ENCODE measurements around the gene MDM2. TPM values are rescaled to one million over a fixed set of nuclear protein-coding genes. Genes with fewer than 3 reads are reported as not detected.

Gene MDM2
- total RNA-seq, 1 experiment from 2014 or later: 95.2 TPM

DNA sequence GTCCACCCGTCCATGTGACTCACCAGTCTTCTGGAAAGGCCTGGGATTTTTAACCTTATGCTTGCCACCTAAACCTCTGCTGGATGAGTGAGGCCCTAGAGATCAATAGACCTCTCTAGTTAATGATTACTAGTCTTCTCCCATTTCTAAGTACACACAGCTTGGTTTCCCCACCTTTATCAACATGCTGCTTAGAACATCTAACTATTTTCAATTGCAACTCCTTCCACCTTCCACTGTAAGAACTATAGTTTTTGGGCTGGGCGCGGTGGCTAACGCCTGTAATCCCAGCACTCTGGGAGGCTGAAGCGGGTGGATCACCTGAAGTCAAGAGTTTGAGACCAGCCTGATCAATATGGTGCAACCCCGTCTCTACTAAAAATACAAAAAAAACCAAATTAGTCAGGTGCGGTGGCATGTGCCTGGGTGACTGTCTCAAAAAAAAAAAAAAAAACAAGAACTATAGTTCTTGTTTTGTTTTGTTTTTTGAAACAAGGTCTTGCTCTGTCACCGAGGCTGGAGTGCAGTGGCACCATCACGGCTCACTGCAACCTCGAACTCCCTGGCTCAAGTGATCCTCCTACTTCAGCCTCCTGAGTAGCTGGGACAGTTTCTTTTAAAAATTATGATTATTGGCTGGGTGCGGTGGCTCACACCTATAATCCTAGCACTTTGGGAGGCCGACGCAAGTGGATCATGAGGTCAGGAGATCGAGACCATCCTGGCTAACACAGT, 18.7 kb upstream of the MDM2 start:
- Histone ChIP-seq H3K9me3 (ENCODE audit: insufficient read depth, low read depth) (no peaks in the 10 kb centered on the region), H3K36me3 (ENCODE audit: low read depth) (no peaks in the 10 kb centered on the region), H4K20me1 (ENCODE audit: insufficient read depth) (no peaks in the 10 kb centered on the region), H2AFZ (no peak overlapping the region), H3K79me2 (ENCODE audit: low read depth) (no peaks in the 10 kb centered on the region), H3K4me1 (replicated peaks; ENCODE audit: insufficient read depth) (peaks cover 9% of the 10 kb centered on the region), H3K27ac (no peak overlapping the region), H3K9me2 (ENCODE audit: insufficient read depth) (no peaks in the 10 kb centered on the region), H3K27me3 (ENCODE audit: insufficient read depth, low read depth) (no peaks in the 10 kb centered on the region), H3K4me2 (no peak overlapping the region), H3F3A (ENCODE audit: insufficient read depth, low read depth) (peaks cover 8% of the 10 kb centered on the region; the same call in 1 of the 2 replicates), H3K4me3 (no peak overlapping the region)
- ChIA-PET POLR2A (ENCODE audit: unreplicated experiment) (no interaction called here), CTCF (no interaction called here)
- no TSS peak for BruUV-seq (replicated peaks)
- intact Hi-C loops (cut with micrococcal nuclease; ENCODE audit: unreplicated experiment): no loop called here
- no peak for DNase-seq
- no peak for TF ChIP-seq EZH2 (IDR thresholded peaks at IDR 0.05; ENCODE audit: low read depth)
- TF ChIP-seq, protein P1, sequence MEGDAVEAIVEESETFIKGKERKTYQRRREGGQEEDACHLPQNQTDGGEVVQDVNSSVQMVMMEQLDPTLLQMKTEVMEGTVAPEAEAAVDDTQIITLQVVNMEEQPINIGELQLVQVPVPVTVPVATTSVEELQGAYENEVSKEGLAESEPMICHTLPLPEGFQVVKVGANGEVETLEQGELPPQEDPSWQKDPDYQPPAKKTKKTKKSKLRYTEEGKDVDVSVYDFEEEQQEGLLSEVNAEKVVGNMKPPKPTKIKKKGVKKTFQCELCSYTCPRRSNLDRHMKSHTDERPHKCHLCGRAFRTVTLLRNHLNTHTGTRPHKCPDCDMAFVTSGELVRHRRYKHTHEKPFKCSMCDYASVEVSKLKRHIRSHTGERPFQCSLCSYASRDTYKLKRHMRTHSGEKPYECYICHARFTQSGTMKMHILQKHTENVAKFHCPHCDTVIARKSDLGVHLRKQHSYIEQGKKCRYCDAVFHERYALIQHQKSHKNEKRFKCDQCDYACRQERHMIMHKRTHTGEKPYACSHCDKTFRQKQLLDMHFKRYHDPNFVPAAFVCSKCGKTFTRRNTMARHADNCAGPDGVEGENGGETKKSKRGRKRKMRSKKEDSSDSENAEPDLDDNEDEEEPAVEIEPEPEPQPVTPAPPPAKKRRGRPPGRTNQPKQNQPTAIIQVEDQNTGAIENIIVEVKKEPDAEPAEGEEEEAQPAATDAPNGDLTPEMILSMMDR (conservative IDR thresholded peaks at IDR 0.05): no peak

DNA sequence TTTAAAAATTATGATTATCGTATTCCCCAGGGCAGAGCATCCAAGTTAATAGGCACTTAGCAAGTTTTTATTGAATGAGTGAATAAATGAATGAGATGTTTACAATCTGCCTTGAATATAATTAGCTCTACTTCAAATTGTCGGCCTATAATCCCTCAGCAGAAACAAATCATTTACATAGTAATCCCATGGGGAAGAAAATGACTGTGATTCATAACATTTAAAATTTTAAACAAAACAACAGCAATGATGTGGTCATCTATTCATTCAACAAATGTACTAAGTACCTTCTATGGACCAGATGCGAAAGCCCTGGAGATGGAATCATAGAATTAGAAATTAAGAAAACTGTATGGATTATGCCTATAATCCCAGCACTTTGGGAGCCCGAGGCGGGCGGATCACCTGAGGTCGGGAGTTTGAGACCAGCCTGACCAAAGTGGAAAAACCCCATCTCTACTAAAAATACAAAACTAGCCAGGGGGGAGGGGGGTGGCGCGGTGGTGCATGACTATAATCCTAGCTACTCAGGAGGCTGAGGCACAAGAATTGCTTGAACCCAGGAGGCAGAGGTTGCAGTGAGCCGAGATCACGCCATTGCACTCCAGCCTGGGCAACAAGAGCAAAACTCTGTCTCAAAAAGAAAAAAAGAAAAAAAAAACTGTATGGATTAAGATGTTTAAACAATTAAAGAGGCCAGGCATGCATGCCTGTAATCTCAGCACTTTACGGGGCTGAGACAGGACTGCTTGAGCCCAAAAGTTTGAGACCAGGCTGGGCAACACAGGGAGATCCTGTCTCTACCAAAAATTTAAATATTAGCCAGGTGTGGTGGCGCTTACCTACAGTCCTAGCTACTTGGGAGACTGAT, 17.7 kb upstream of the MDM2 start:
- Histone ChIP-seq H2AFZ (no peak overlapping the region), H3K27me3 (ENCODE audit: insufficient read depth, low read depth) (no peaks in the 10 kb centered on the region), H3K36me3 (ENCODE audit: low read depth) (no peaks in the 10 kb centered on the region), H3K4me1 (replicated peaks; ENCODE audit: insufficient read depth) (peaks cover 14% of the 10 kb centered on the region), H3K9me2 (ENCODE audit: insufficient read depth) (no peaks in the 10 kb centered on the region), H3K4me2 (no peak overlapping the region), H3K4me3 (no peak overlapping the region), H3K27ac (no peak overlapping the region), H4K20me1 (ENCODE audit: insufficient read depth) (no peaks in the 10 kb centered on the region), H3K9me3 (ENCODE audit: insufficient read depth, low read depth) (no peaks in the 10 kb centered on the region), H3F3A (ENCODE audit: insufficient read depth, low read depth) (peaks cover 8% of the 10 kb centered on the region; the same call in 1 of the 2 replicates), H3K79me2 (ENCODE audit: low read depth) (no peaks in the 10 kb centered on the region)
- TF ChIP-seq EZH2 (IDR thresholded peaks at IDR 0.05; ENCODE audit: low read depth): no peak
- TF ChIP-seq, protein P1 (conservative IDR thresholded peaks at IDR 0.05): no peak
- CTCF ChIA-PET: no interaction called here
- intact Hi-C loops (cut with micrococcal nuclease; ENCODE audit: unreplicated experiment): no loop called here
- POLR2A ChIA-PET (ENCODE audit: unreplicated experiment): no interaction called here
- DNase-seq: no peak
- no TSS peak for BruUV-seq (replicated peaks)

GRCh38 chr12:68790952-68791234, 17.1 kb upstream of the MDM2 start:
- ChIA-PET POLR2A (ENCODE audit: unreplicated experiment) (no interaction called here), CTCF (no interaction called here)
- no TSS peak for BruUV-seq (replicated peaks)
- H4K20me1 ChIP-seq (ENCODE audit: insufficient read depth): no peaks in the 10 kb centered on the region
- H3K4me2 ChIP-seq: no peak overlapping the region
- intact Hi-C loops (cut with micrococcal nuclease; ENCODE audit: unreplicated experiment): no loop called here
- H3K9me3 ChIP-seq (ENCODE audit: insufficient read depth, low read depth): no peaks in the 10 kb centered on the region
- H3F3A ChIP-seq (ENCODE audit: insufficient read depth, low read depth): peaks cover 8% of the 10 kb centered on the region; the same call in 1 of the 2 replicates
- H2AFZ ChIP-seq: no peak overlapping the region
- peaks cover 14% of the 10 kb centered on the region for H3K4me1 ChIP-seq (replicated peaks; ENCODE audit: insufficient read depth)
- H3K36me3 ChIP-seq (ENCODE audit: low read depth): no peaks in the 10 kb centered on the region
- no peak overlapping the region for H3K27ac ChIP-seq
- no peaks in the 10 kb centered on the region for H3K27me3 ChIP-seq (ENCODE audit: insufficient read depth, low read depth)
- H3K9me2 ChIP-seq (ENCODE audit: insufficient read depth): no peaks in the 10 kb centered on the region
- TF ChIP-seq, protein P1 (conservative IDR thresholded peaks at IDR 0.05): no peak
- H3K79me2 ChIP-seq (ENCODE audit: low read depth): no peaks in the 10 kb centered on the region
- no peak overlapping the region for H3K4me3 ChIP-seq
- DNase-seq: no peak
